ENCODE data around the gene RASSF6.
"Not testable (repeated sequence)": the region's sequence is repeated elsewhere in the genome, so short reads cannot be mapped to it uniquely, and the experiment has no call there.

RASSF6 gene

DNA sequence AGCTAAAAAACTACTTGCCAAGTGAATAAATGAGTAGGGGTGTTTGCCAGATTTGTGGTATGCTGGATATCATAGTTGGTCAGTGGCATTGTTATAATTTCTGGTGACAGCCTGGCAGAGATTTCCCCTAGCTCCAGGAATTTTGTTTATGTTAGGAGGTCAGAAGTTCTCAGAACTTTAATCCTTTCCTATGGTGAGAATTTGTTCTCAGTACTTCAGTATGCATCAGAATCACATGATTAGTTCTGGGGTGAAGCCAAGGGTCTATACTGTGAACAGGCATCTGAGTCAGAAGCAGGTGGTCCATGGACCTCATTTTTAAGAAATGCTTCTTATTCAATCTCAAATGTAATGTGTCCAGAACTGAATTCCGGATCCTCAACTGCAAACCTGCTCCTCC is 10.5 kb downstream of the RASSF6 start:
- no peak for DNase-seq

DNA sequence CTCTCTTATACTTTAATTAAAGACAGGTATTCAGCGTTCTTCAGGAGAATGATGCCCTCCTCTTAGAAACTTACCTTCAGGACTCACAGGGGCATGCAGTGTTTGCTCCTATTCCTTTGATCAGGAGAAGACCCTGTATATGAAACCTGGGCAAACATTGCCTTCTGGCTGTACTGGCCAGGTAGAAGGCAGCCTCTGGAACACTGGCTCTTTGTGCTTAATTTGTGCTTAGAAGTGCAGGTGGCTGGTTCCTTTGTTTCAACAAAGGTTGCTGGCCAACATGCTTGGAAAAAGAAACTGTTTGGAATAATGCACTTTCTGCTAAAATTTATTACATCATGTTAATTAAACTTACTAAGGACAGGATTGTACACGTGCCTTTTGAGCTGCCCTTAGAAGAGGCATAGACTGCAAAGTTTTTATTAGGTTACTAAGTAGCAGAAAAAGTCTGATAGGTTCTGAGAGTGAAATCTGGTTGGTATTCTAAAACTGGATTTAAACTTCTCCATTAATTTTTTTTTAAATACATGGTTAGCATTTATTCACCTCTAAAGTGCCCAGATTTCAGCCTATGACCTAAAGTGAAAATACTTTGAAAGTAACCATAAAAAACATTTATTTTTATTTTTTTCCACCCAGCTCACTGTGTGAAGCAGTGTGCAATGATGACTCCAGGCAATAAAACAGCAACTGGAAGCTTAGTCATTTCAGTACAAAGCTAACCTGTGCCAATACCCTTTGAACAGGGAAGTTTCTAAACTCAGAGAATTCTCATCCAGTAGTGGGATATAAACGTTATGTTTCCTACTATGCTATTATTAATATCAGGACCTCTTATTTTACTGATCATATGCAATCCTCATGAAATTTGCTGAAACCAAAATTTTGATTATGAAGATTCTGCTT is 11.3 kb downstream of the RASSF6 start:
- DNase-seq: no peak

- no peak for DNase-seq
Measured at GRCh38 chr4:73607375-73608033, 12.7 kb downstream of the RASSF6 start.

DNA sequence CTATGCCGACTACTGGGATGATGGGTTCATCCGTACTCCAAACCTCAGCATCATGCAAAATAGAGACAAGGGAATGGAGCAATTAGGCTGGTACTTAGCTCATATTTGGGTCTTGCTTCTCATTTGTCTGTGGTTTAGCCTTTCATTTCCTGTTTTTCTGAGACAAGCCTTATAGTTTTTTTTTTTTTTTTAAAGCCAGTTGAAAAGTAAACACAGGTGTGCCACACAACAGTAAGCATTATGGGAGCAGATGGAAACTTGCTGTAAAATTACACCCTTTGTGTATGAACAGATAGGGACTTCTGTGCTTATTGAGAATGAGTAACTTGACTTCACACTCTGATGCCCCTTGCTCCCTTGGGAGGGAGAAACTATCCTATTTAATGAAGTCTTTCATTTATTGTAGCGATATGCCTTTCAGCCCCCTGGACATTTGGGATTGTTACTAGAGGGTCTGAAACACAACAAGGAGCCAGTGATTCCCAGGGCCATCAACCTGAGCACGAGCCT is 13.7 kb downstream of the RASSF6 start:
- no peak for DNase-seq

DNA sequence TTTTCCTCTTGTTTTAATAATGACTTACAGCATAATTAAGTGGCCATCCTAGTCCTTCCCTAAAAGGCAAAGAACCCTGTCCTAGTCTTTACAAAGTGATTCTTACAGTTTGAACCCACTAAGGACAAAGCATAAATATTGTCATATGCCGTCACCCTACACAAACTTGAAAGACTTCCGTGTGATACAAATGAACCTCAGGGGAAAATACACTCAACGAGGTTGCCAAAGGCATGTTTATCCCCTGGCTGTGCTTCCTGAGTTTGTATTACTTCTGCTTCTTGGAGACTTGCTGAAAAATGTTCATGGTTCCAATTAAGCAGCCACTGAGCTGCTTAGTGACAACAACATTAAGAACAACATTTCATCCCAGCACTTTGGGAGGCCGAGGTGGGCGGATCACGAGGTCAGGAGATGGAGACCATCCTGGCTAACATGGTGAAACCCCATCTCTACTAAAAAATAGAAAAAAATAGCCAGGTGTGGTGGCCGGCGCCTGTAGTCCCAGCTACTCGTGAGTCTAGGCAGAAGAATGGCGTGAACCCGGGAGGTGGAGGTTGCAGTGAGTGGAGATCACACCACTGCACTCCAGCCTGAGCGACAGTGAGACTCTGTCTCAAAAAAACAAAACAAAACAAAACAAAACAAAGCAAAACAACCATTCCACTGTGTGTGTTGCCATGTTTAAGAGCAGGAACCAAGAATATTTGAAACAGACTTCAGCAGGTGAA is 16.2 kb downstream of the RASSF6 start:
- no peak for DNase-seq

- no peak for DNase-seq
Measured at GRCh38 chr4:73603271-73603710, 16.9 kb downstream of the RASSF6 start.

- no peak for DNase-seq
Measured at GRCh38 chr4:73600954-73601353, 19.3 kb downstream of the RASSF6 start.

GRCh38 chr4:73599182-73599581 is 21.1 kb downstream of the RASSF6 start:
- DNase-seq: no peak

DNA sequence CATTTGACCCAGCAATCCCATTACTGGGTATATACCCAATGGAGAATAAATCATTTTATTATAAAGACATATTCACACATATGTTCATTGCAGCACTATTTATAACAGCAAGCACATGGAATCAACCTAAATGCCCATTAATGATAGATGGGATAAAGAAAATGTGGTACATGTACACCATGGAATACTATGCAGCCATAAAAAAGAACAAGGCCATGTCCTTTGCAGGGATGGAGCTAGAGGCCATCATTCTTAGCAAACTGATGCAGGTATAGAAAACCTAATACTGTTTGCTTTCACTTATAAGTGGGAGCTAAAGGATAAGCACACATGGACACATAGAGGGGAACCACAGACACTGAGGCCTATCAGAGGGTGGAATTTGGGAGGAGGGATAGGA is 22.6 kb downstream of the RASSF6 start:
- DNase-seq: no peak

GRCh38 chr4:73597183-73597582 is 23.1 kb downstream of the RASSF6 start:
- not testable (repeated sequence) for DNase-seq

DNA sequence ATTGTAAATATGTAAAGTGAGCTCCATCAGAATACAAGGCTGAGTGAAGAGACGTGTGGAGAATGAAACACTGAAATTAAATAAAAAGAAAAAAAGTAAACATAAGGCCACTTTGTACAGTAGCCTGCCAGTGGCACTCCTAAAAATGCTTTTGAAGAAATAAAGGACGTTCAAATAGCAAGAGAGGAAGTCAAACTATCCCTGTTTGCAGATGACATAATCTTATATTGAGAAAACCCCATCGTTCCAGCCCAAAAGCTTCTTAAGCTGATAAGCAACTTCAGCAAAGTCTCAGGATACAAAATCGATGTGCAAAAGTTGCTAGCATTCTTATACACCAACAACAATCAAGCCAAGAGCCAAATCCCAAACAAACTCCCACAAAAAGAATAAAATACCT is 24.2 kb downstream of the RASSF6 start:
- DNase-seq: no peak

DNA sequence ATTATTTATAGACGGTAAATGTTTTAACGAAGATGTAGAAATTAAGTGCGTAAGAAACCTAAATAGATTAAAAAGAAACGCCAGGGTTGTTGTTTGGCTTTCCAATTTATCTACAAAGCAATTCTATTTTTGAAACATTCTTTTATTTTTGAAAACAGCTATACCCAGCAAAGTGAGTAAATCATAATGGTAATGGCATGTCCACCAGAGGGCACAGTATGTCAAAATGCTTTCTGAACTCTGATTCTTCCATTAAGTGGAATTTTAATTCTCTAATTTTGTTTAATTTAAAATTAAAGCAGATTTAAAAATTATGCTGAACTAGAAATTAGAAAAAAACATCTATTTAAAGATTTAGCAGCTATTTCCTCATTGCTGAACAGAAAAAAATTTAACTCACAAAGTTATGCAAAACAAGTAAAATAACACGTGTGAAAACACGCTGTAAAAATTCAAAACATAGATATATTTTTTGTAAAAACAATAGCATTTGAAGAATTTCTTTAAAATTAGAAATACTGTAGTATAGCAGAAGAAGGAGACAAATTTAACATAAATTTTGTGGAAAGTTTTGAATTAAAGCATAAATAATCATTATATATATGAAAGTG is 26.5 kb downstream of the RASSF6 start:
- DNase-seq: no peak

DNA sequence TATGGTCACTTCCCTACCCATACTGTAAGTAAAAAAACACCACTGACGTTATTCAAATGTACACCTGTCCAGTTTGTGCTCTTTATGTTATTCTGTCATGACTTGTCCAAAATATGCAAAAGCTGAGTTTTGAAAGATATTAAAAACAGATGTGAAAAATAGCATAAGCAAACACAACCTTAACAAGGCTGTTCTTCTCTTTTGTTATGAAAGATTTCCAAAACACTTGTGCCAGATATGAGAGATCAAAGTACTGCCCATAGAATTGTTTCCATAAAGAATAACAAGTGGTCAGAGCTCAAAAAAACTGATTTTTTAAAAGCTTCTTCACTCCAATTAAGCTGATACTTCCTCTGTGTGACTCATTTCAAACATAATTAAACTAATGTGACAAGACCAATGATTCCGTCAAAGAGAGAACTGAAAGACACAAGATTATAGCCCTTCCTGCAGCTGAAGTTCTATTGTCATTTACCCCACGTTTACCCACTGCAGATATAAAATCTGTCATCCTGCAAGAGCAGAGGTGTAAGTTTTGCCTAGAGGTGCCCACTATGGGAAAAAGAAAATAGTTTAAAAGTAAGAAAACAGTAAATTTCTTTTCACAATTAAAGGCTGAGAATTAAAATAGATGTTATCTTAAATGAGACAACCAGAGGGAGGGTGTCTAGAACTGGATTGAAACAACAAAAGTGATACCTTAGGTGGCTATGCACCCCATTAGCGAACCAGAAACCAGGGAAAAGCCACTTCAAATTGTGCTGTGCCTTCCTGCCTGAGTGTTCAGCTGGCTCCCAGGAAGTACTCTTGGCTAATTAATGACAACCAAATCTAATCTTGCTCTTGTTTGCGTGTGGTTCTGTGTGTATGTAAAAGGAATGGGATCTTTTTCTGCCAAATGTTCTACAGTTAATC is 30.1 kb downstream of the RASSF6 start:
- no peak for DNase-seq

GRCh38 chr4:73589261-73589847 is 30.9 kb downstream of the RASSF6 start:
- DNase-seq: no peak

DNA sequence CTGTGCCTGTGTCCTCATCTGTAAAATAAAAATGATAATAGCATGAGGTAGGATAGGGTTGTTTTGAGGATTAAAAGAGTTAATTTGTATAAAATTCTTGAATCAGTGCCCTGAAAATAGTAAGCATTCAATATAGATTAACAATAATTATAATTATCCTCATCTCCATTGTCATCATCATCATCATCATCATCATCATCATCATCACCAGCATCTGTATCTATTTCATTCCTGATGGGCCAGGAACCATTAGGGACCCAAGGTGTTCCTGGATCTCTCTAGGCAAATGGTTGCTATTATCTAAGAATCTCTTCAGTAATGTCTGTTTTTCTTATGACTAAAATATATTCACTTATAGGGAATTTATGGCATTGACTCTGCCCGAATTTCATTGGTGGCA is 31.6 kb downstream of the RASSF6 start:
- DNase-seq: no peak

DNA sequence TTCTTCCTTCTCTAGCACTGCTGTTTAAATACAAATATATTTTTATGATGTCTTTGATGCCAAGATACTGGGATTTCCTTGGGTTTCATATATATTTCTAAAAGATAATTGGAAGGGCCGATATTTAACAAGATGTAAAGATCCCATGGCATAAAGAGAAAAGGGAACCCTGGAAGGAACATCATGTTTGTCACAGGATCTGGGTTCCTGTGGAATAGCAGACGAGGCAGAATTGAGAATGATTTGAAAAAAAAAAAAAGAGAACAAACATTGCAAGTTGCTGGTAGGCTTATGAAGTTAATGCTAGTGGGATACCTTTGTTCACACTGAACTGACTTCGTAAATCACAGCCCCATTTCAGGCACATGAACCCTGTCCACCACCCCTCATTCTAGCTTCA is 33.6 kb downstream of the RASSF6 start:
- DNase-seq: no peak

GRCh38 chr4:73586040-73586439 is 34.2 kb downstream of the RASSF6 start:
- no peak for DNase-seq

DNA sequence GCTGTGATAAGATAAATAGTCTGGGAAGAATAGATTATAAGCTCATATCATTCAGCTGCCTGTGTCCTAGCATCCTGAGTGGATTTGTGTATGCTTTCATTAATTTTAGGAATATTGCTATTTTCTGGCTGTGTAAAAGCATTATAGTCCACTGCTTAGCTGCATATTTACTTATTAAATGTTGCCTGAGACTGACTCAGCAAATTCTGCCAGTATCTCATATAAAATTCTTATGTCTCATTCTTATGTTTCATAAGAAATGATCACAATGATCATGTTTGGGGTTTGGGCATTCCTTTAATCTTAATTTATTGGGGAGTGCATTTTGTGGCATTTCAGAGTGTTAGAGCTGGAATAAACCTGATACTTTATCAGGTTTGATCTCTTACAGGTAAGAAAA is 34.9 kb downstream of the RASSF6 start:
- no peak for DNase-seq

DNA sequence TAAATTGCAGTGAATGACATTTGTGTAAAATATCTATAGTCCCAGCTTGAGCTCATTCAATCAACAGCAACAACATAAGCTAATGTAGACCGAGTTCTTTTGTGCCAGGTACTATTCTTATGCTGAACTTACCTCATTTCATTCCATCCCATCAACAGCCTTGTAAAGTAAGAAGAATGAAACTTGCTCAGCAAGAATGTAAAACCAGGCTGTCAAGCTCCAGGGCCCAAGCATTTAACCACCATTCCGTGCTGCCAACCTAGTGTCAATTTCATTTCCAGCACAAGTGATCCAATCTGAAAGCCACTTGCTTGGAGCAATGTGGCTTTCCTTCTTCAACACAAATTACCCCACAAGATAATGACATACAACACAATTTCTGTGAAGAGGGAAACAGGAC is 36.6 kb downstream of the RASSF6 start:
- DNase-seq: no peak

DNA sequence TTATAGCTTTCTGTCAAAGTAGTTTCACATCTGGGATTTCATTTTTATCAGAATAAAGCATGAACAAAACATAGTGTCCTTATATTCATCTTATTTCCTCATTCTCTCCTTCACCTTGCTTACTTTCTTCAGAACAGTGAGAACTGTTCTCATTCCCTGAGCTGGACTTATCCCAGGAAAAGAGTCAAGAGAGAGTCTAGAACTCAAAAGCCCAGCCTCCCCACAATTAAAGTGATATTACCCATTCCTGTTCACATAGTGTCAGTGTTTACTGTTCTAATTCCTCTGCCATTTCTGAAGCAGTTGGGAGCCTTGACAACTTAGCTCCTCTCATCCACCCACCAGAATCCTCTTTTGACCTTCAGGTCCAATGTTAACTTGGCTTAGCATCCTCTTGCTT is 42.9 kb downstream of the RASSF6 start:
- no peak for DNase-seq

- no peak for DNase-seq
Measured at GRCh38 chr4:73576381-73576780, 43.9 kb downstream of the RASSF6 start.

DNA sequence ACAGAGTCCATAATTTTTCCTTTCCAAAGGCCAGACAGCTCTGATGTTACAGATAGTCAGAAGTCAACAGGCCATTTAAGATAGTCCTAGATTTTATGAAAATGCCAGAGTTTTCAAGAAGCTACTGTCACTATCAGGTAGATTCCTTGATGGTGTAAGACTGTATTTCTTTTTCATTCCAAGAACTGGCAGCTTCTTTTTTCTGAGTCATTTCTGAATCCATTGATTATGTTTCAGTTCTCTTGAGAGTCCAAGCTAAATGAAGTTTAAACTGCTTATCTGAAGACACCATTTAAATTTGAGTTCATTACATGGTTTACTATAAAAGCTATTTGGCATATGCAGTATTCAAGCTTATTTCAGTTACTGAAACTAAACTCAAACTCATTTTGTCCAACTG is 44.6 kb downstream of the RASSF6 start:
- no peak for DNase-seq
